Smooth muscle cell (in vitro differentiated cells): ENCODE results near the gene ACTRT2. TPM values are rescaled to one million over a fixed set of nuclear protein-coding genes. Genes with fewer than 3 reads are reported as not detected.

Experiments used
- DNase-seq: peaks from one replicate; lab custom pipeline; 2025; ENCODE audit not compliant: unreplicated experiment; lab: John Stamatoyannopoulos, UW
- H2AFZ ChIP-seq: fragments of 200-600 bp; sonication (generic); 2 replicates; pipeline ENCODE4 v1.6.0; 2016; ENCODE audit warnings: antibody characterized with exemption, low read depth, mild to moderate bottlenecking
- H3F3A ChIP-seq: fragments of 200-600 bp; sonication (generic); 2 replicates; pipeline ENCODE4 v1.6.0; 2017; ENCODE audit warnings: antibody characterized with exemption, low read depth
- H3K27ac ChIP-seq: fragments of 200-600 bp; sonication (generic); 2 replicates; pipeline ENCODE4 v1.5.1; 2016; ENCODE audit warnings: low read depth, mild to moderate bottlenecking
- H3K27me3 ChIP-seq: fragments of 200-600 bp; sonication (generic); 2 replicates; pipeline ENCODE4 v1.6.1; 2016; ENCODE audit warnings: low read depth, mild to moderate bottlenecking
- H3K36me3 ChIP-seq: fragments of 200-600 bp; sonication (generic); 2 replicates; pipeline ENCODE4 v1.5.1; 2016; ENCODE audit warnings: low read depth
- H3K4me1 ChIP-seq: fragments of 200-600 bp; sonication (generic); 2 replicates; pipeline ENCODE4 v1.5.1; 2016; ENCODE audit warnings: low read depth
- H3K4me2 ChIP-seq: fragments of 200-600 bp; sonication (generic); 2 replicates; pipeline ENCODE4 v1.6.0; 2016; ENCODE audit warnings: mild to moderate bottlenecking
- H3K4me3 ChIP-seq: fragments of 200-600 bp; sonication (generic); 2 replicates; pipeline ENCODE4 v1.5.1; 2016; ENCODE audit warnings: mild to moderate bottlenecking
- H3K79me2 ChIP-seq: fragments of 200-600 bp; sonication (generic); 2 replicates; pipeline ENCODE4 v1.6.0; 2016; ENCODE audit warnings: low read depth, mild to moderate bottlenecking
- H3K9ac ChIP-seq: fragments of 200-600 bp; sonication (generic); 2 replicates; pipeline ENCODE4 v1.6.0; 2016; ENCODE audit warnings: low read depth
- H3K9me3 ChIP-seq: fragments of 200-600 bp; sonication (generic); replicated peaks from 2 replicates; pipeline ENCODE4 v1.5.1; 2016; ENCODE audit warnings: low read depth
- H4K20me1 ChIP-seq: fragments of 200-600 bp; sonication (generic); 2 replicates; pipeline ENCODE4 v1.6.0; 2016; ENCODE audit warnings: low read depth
- CTCF ChIP-seq: fragments of 200-600 bp; sonication (generic); IDR thresholded peaks from 2 replicates; pipeline ENCODE4 v1.5.1; 2017; ENCODE audit warnings: borderline replicate concordance, mild to moderate bottlenecking, antibody characterized with exemption; ENCODE audit not compliant: insufficient read depth, poor library complexity, severe bottlenecking
- WGBS: methylation state at CpG from one replicate; pipeline ENCODE4 v1.1.7; 2016; ENCODE audit warnings: low lambda C conversion rate; 5-methylcytosine and 5-hydroxymethylcytosine counted together
- polyA plus RNA-seq: library from polyadenylated mRNA; unstranded; fragments of >200 nt; fragmentation: Nextera tagmentation; extraction: Ambion mirVana; gene quantifications from 2 replicates; pipeline ENCODE4 v1.2.1, GENCODE V29; 2016
- total RNA-seq: library from RNA; depleted of rRNA; stranded (reverse); fragments of >200 nt; gene quantifications from 2 replicates; pipeline ENCODE4 v1.2.3, GENCODE V29; 2014

The ACTRT2 gene
- total and polyA plus RNA-seq, 2 experiments from 2014 or later: not detected

DNA sequence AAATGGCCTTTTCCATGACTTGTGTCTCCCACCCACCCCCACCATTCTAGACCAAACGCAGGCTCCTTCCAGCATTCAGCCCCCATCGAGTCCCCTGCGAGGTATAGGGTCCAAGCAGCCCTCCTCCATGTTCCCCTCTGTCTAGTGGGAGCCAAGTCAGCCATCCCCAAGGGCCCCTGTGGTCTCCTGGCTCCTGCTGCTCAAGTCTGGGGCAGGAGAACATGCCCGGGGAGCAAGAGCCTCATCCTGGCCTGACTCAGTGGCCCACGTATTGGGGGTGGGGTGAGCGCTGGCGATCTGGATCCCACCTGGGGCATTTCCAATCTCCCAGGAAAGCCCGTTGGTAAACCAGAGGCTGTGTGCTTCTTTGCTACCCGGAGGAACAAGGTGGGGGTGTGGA lies 43.6 kb downstream of the ACTRT2 start:
- Histone ChIP-seq H3K27me3 (peaks cover 88% of the 10 kb centered on the region), H3K4me2 (no peak overlapping the region), H3K9me3 (no peaks in the 10 kb centered on the region), H3K36me3 (no peaks in the 10 kb centered on the region), H3K4me1 (peaks cover 33% of the 10 kb centered on the region), H3K79me2 (no peaks in the 10 kb centered on the region), H3K9ac (no peak overlapping the region), H3K4me3 (no peak overlapping the region), H2AFZ (no peak overlapping the region), H3K27ac (no peak overlapping the region), H3F3A (no peaks in the 10 kb centered on the region), H4K20me1 (no peaks in the 10 kb centered on the region)
- DNase-seq: no peak
- TF ChIP-seq CTCF: no peak
- WGBS: 79% methylated on average over 9 of the region's 9 CpGs

- DNase-seq: no peak
- Histone ChIP-seq H3K79me2 (no peaks in the 10 kb centered on the region), H3K27ac (no peak overlapping the region), H4K20me1 (no peaks in the 10 kb centered on the region), H3K4me2 (no peak overlapping the region), H3F3A (no peaks in the 10 kb centered on the region), H3K36me3 (no peaks in the 10 kb centered on the region), H3K27me3 (peaks cover 83% of the 10 kb centered on the region), H3K4me3 (no peak overlapping the region), H3K9ac (no peak overlapping the region), H2AFZ (no peak overlapping the region), H3K4me1 (peaks cover 33% of the 10 kb centered on the region), H3K9me3 (no peaks in the 10 kb centered on the region)
- no peak for TF ChIP-seq CTCF
- 80% methylated on average over 8 of the region's 8 CpGs for WGBS
Measured at GRCh38 chr1:3065396-3065795, 44.1 kb downstream of the ACTRT2 start.

- Histone ChIP-seq H2AFZ (no peak overlapping the region), H3K9me3 (no peaks in the 10 kb centered on the region), H3K4me3 (no peak overlapping the region), H3K27ac (no peak overlapping the region), H3K36me3 (no peaks in the 10 kb centered on the region), H4K20me1 (no peaks in the 10 kb centered on the region), H3K4me2 (no peak overlapping the region), H3K9ac (no peak overlapping the region), H3K4me1 (peaks cover 35% of the 10 kb centered on the region), H3K27me3 (peaks cover 84% of the 10 kb centered on the region), H3K79me2 (no peaks in the 10 kb centered on the region), H3F3A (no peaks in the 10 kb centered on the region)
- DNase-seq: no peak
- TF ChIP-seq CTCF: no peak
- WGBS: 82% methylated on average over 7 of the region's 7 CpGs
Measured at GRCh38 chr1:3065797-3066196, 44.5 kb downstream of the ACTRT2 start.

DNA sequence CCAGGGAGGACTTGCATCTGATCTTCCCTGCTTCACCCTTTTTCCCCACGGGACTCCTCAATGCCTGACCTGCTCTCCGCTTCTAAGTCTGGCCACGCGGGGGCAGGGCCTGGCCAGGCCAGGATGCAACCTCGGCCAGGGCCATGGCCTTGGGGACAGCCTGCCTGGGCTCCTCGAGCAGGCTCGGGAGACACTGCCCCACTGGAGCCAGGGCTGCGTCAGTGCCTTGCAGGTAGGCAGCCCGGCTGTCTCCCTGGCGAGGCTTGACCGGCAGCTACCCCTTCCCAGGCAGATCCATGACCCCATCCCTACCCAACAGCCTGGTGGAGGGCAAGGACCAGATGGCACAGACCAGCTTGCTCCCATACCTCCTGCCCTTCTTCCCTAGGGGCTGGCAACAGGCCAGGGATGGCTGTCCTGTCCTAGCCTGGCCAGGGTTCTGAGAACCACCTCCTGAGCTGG lies 45.0 kb downstream of the ACTRT2 start:
- H3K79me2 ChIP-seq: no peaks in the 10 kb centered on the region
- no peaks in the 10 kb centered on the region for H3K36me3 ChIP-seq
- no peak overlapping the region for H3K4me3 ChIP-seq
- TF ChIP-seq CTCF: peak; percentile 38
- H3F3A ChIP-seq: no peaks in the 10 kb centered on the region
- H3K4me1 ChIP-seq: peaks cover 40% of the 10 kb centered on the region
- 52% methylated on average over 11 of the region's 11 CpGs for WGBS
- H3K27ac ChIP-seq: no peak overlapping the region
- no peak overlapping the region for H3K4me2 ChIP-seq
- peaks cover 86% of the 10 kb centered on the region for H3K27me3 ChIP-seq
- DNase-seq: no peak
- no peak overlapping the region for H3K9ac ChIP-seq
- H3K9me3 ChIP-seq: no peaks in the 10 kb centered on the region
- no peak overlapping the region for H2AFZ ChIP-seq
- H4K20me1 ChIP-seq: peaks cover 3% of the 10 kb centered on the region
